Measurements from ENCODE around the gene SAMD4B. TPM values are rescaled to one million over a fixed set of nuclear protein-coding genes. Genes with fewer than 3 reads are reported as not detected.

Gene SAMD4B
- total RNA-seq, 2 donors from 2014 or later, result 52.8 to 75.1 TPM

DNA sequence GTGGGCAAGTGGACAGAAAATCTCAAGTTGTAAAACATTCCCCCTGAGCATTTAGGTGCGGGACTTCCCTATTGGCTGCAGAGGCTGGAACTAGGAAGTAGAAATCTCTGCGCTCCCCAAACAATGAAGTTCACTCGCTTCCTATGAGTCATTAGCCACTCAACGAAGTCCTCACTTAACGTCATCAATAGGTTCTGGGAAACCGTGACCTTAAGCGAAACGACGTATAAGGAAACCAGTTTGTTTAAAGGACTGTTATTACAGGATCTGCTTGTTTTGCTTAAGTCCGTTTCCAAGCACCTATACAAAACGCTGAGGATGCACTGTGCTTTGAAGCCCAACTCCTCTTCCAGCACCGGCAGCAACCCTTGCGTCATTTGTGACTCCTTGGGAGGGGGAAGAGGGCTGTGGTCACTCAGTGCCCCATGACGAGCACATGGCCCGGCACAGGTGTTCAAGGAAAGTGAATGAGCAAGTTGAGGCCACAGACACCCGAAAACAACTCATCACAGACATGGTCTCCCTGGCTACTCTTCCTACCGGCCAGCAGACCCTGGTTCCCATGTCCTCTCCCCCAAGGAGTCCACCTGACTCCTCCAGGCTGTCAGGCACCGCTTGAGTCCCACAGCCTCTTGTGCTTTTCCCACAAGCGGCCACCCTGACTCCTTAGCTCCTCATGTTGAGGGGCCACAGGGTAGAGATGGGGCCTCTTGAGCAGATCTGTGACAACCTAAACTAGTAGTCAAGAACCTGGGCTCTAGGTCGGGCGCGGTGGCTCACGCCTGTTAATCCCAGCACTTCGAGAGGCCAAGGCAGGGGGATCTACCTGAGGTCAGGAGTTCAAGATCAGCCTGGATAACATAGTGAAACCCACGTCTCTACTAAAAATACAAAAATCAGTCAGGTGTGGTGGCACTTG is 88.7 kb downstream of the SAMD4B start:
- Mint-ChIP-seq H3K27ac (peak overlapping the region; percentile 100), H3K4me3 (peak overlapping the region; percentile 100), H3K36me3 (ENCODE audit: low read depth) (peaks cover 54% of the 10 kb centered on the region), H3K27me3 (no peaks in the 10 kb centered on the region), H3K4me1 (peaks cover 29% of the 10 kb centered on the region), H3K9me3 (no peaks in the 10 kb centered on the region)
- ATAC-seq (replicated peaks), result peak; percentile 86

DNA sequence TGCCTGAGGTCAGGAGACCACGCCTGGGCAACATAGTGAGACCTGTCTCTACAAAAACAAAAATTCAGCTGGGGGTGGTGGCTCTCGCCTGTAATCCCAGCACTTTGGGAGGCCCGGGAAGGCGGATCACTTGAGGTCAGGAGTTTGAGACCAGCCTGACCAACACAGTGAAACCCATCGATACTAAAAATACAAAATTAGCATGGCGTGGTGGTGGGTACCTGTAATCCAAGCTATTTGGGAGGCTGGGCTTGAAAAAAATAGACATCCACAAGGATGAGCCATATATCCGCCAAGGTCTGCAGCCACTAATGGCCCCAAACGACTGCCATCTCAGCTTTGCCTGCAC is 90.4 kb downstream of the SAMD4B start:
- H3K27ac Mint-ChIP-seq, result peak overlapping the region; percentile 100
- no peak for ATAC-seq (replicated peaks)
- peak overlapping the region; percentile 100 for H3K4me3 Mint-ChIP-seq
- H3K27me3 Mint-ChIP-seq, result no peaks in the 10 kb centered on the region
- H3K4me1 Mint-ChIP-seq, result peaks cover 36% of the 10 kb centered on the region
- H3K9me3 Mint-ChIP-seq, result no peaks in the 10 kb centered on the region
- peaks cover 61% of the 10 kb centered on the region for H3K36me3 Mint-ChIP-seq (ENCODE audit: low read depth)

DNA sequence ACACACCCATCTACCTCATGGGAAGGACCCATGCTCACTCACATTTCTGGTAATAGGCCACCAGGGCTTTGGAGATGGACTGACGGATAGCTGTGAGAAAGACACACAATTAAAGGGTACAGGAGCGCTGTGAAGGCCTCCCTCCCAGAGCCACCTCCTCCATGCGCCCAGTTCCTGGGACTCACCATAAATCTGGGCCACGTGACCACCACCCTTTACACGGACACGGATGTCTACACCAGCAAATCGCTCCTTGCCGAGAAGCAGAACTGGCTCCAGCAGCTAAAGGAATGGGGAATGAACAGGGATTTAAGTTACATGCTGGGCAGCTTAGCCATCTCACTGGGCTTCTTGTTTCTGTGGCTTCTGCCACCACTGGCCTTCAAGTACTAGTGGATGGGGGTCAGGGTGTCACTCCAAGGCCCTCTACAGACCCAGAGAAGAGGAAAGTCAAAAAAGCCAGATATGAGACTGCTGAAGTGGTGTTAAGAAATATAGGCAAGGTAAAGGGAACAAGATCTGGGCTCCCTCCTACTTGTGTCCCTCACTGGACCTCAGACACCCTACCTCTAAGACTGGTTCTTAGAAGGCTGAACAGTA is 91.4 kb downstream of the SAMD4B start:
- no peaks in the 10 kb centered on the region for H3K9me3 Mint-ChIP-seq
- H3K27ac Mint-ChIP-seq, result peak overlapping the region; percentile 100
- H3K4me1 Mint-ChIP-seq, result peaks cover 36% of the 10 kb centered on the region
- peaks cover 61% of the 10 kb centered on the region for H3K36me3 Mint-ChIP-seq (ENCODE audit: low read depth)
- no peak for ATAC-seq (replicated peaks)
- no peaks in the 10 kb centered on the region for H3K27me3 Mint-ChIP-seq
- H3K4me3 Mint-ChIP-seq, result peak overlapping the region; percentile 100

DNA sequence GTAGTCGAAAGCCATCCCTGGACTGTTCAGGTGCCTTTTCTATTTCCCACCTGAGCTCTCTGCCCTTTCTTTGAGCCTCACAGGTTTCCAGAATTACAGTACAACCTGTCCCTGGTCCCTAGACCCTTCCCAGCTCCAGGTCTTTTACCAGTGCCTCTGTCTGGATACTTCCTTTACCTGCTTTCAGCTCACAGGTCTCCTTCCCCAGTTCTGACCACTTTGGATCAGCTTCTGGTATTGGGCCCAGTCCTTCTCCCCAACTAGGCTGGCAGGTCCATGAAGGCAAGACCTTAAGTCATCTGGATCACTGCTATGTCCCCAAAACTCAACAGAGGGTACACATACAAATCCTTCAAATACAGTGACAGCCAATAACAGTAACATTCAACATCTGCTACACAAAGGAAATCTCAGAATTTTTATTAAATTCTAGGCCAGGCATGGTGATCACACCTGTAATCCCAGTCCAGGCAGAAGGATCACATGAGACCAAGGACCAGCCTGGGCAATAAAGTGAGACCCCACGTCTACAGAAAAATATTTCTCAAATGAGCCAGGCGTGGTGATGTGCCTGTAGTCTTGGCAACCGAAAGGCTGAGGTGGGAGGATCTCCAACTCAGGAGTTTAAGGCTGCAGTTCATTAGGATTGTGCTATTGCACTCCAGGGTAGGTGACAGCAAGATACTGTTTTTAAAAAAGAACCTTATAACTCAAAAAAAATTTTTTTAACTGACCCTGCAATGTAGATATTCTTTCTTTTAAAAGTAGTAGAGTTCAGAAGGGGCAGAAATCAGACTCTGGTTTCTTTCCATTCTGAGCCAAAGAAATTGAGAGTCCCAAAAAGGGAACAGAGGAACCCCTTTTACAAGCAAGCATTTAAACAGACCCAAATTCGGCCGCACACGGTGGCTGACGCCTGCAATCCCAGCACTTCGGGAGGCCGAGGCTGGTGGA is 92.2 kb downstream of the SAMD4B start:
- no peak for ATAC-seq (replicated peaks)
- H3K9me3 Mint-ChIP-seq, result no peaks in the 10 kb centered on the region

More for the DNA sequence above, 92.2 kb downstream of the SAMD4B start:
- Mint-ChIP-seq H3K27ac (peak overlapping the region; percentile 100), H3K4me3 (peak overlapping the region; percentile 100), H3K4me1 (peaks cover 36% of the 10 kb centered on the region), H3K36me3 (ENCODE audit: low read depth) (peaks cover 61% of the 10 kb centered on the region), H3K27me3 (no peaks in the 10 kb centered on the region)

Other genes starting within 250 kb of the SAMD4B start
- 10 to 100 TPM; 17.8 to 18.4 TPM for gene PAK4, start 216.6 kb upstream of the SAMD4B start, total RNA-seq
- gene NCCRP1, start 145.5 kb upstream of the SAMD4B start, total RNA-seq, result not detected
- gene SYCN, start 138.2 kb upstream of the SAMD4B start, total RNA-seq, result not detected
- not detected for gene IFNL3, start 97.4 kb upstream of the SAMD4B start, total RNA-seq
- gene IFNL4, start 93.6 kb upstream of the SAMD4B start, total RNA-seq, result not detected
- gene IFNL2, start 74.0 kb upstream of the SAMD4B start, total RNA-seq, result not detected
- gene IFNL1, start 46.0 kb upstream of the SAMD4B start, total RNA-seq, result under 1 TPM in 1 of 2 donors, not detected in 1; 0.42 TPM
- 1 to 10 TPM; 3.7 to 10.0 TPM for gene LRFN1, start 21.6 kb upstream of the SAMD4B start, total RNA-seq
- 100 to 1,000 TPM; 330 to 351 TPM for gene GMFG, start 6.4 kb upstream of the SAMD4B start, total RNA-seq
- gene PAF1, start 48.7 kb downstream of the SAMD4B start, total RNA-seq, result 10 to 100 TPM; 46.6 to 58.6 TPM
- gene MED29, start 49.0 kb downstream of the SAMD4B start, total RNA-seq, result 10 to 100 TPM; 24.6 to 27.7 TPM
- 100 to 1,000 TPM in 1 of 2 donors, 10 to 100 TPM in 1; 67.4 to 265 TPM for gene ZFP36, start 64.4 kb downstream of the SAMD4B start, total RNA-seq
- gene PLEKHG2, start 70.2 kb downstream of the SAMD4B start, total RNA-seq, result 10 to 100 TPM; 51.2 to 69.4 TPM
- 1,000 to 10,000 TPM; 2,984 to 3,090 TPM for gene RPS16, start 93.5 kb downstream of the SAMD4B start, total RNA-seq
- 100 to 1,000 TPM; 182 to 239 TPM for gene SUPT5H, start 103.2 kb downstream of the SAMD4B start, total RNA-seq
- 10 to 100 TPM; 51.5 to 95.1 TPM for gene TIMM50, start 138.4 kb downstream of the SAMD4B start, total RNA-seq
- 1 to 10 TPM in 1 of 2 donors, under 1 TPM in 1; 0.16 to 1.2 TPM for gene DLL3, start 156.5 kb downstream of the SAMD4B start, total RNA-seq
- gene SELENOV, start 172.7 kb downstream of the SAMD4B start, total RNA-seq, result not detected
- 1 to 10 TPM; 2.8 to 3.2 TPM for gene EID2B, start 190.4 kb downstream of the SAMD4B start, total RNA-seq
- 10 to 100 TPM in 1 of 2 donors, 1 to 10 TPM in 1; 9.4 to 13.4 TPM for gene EID2, start 197.7 kb downstream of the SAMD4B start, total RNA-seq